Activated CD4-positive, alpha-beta T cell treated with anti-CD3 and anti-CD28 coated beads for 48 hours (primary cell): ENCODE measurements around the gene GJA10.
"Not testable (repeated sequence)": the region's sequence is repeated elsewhere in the genome, so short reads cannot be mapped to it uniquely, and the experiment has no call there.

ENCODE experiments used
- DNase-seq: peaks from one replicate; pipeline ENCODE4 v3.0.0-alpha.2; 2020

Gene GJA10

GRCh38 chr6:89894169-89894568 is at the start of gene GJA10:
TSS of gene GJA10 (plus strand) at chr6:89894469. CDS start at chr6:89894469, 0 bp downstream.
- DNase-seq, result no peak

- DNase-seq, result not testable (repeated sequence)
Measured at GRCh38 chr6:89847513-89847912, 46.8 kb upstream of the GJA10 start.

GRCh38 chr6:89853068-89853467 is 41.2 kb upstream of the GJA10 start:
- DNase-seq, result no peak

- DNase-seq, result no peak
Measured at GRCh38 chr6:89858041-89858440, 36.2 kb upstream of the GJA10 start.

- peak; percentile 15 for DNase-seq
Measured at GRCh38 chr6:89859744-89860143, 34.5 kb upstream of the GJA10 start.

- no peak for DNase-seq
Measured at GRCh38 chr6:89862273-89862672, 32.0 kb upstream of the GJA10 start.

- no peak for DNase-seq
Measured at GRCh38 chr6:89862698-89863097, 31.6 kb upstream of the GJA10 start.

GRCh38 chr6:89866024-89866678 is 28.1 kb upstream of the GJA10 start:
- DNase-seq, result no peak

GRCh38 chr6:89873721-89874120 is 20.5 kb upstream of the GJA10 start:
- no peak for DNase-seq

- no peak for DNase-seq
Measured at GRCh38 chr6:89874438-89874837, 19.8 kb upstream of the GJA10 start.

GRCh38 chr6:89886378-89887120 is 7.7 kb upstream of the GJA10 start:
- no peak for DNase-seq

GRCh38 chr6:89887452-89888137 is 6.7 kb upstream of the GJA10 start:
- peak; percentile 15 for DNase-seq

GRCh38 chr6:89888138-89888514 is 6.1 kb upstream of the GJA10 start:
- no peak for DNase-seq

GRCh38 chr6:89888871-89889270 is 5.4 kb upstream of the GJA10 start:
- no peak for DNase-seq

- DNase-seq, result not testable (repeated sequence)
Measured at GRCh38 chr6:89890845-89891528, 3.3 kb upstream of the GJA10 start.

- DNase-seq, result not testable (repeated sequence)
Measured at GRCh38 chr6:89892577-89892976, 1.7 kb upstream of the GJA10 start.

- peak; percentile 17 for DNase-seq
Measured at GRCh38 chr6:89895276-89895874, 1.1 kb downstream of the GJA10 start.

GRCh38 chr6:89910001-89910901 is 16.0 kb downstream of the GJA10 start:
- not testable (repeated sequence) for DNase-seq

GRCh38 chr6:89910902-89911240 is 16.6 kb downstream of the GJA10 start:
- no peak for DNase-seq

- DNase-seq, result no peak
Measured at GRCh38 chr6:89916136-89916920, 22.1 kb downstream of the GJA10 start.

- DNase-seq, result no peak
Measured at GRCh38 chr6:89917216-89917615, 22.9 kb downstream of the GJA10 start.
